GM13976 (cell line): ENCODE data around the gene AGAP1.

Experiments
- DNase-seq: peaks from one replicate; pipeline ENCODE4 v3.0.0; 2012; ENCODE audit warnings: low spot score
- CTCF ChIP-seq: IDR thresholded peaks from 2 replicates; pipeline ENCODE4 v1.5.1; 2012; ENCODE audit warnings: borderline replicate concordance, mild to moderate bottlenecking; ENCODE audit not compliant: insufficient read depth; ENCODE audit errors: extremely low read depth, missing control alignments, control extremely low read depth
- in situ Hi-C: fragments of 300-500 bp; cut with MboI; formaldehyde crosslinking; loops from one replicate; pipeline ENCODE4 v1.12.0; 2022; ENCODE audit warnings: low sequenced_read_pairs, mixed read lengths, inconsistent platforms; ENCODE audit not compliant: unreplicated experiment

AGAP1 gene

GRCh38 chr2:235570256-235570655 lies 76.4 kb downstream of the AGAP1 start:
- TF ChIP-seq CTCF = no peak
- no peak for DNase-seq
- in situ Hi-C loops = no loop called here

- in situ Hi-C loops = no loop called here
- TF ChIP-seq CTCF = no peak
- no peak for DNase-seq
Measured at GRCh38 chr2:235570966-235571692, 77.3 kb downstream of the AGAP1 start.

- no peak for DNase-seq
- no peak for TF ChIP-seq CTCF
- in situ Hi-C loops = no loop called here
Measured at GRCh38 chr2:235572592-235572991, 78.7 kb downstream of the AGAP1 start.

- DNase-seq = no peak
- no peak for TF ChIP-seq CTCF
- in situ Hi-C loops = no loop called here
Measured at GRCh38 chr2:235573331-235574221, 79.7 kb downstream of the AGAP1 start.

- in situ Hi-C loops = no loop called here
- no peak for DNase-seq
- no peak for TF ChIP-seq CTCF
Measured at GRCh38 chr2:235575431-235575830, 81.6 kb downstream of the AGAP1 start.

- in situ Hi-C loops = no loop called here
- DNase-seq = no peak
- TF ChIP-seq CTCF = no peak
Measured at GRCh38 chr2:235575904-235576303, 82.1 kb downstream of the AGAP1 start.
